Measurements from ENCODE around the gene OR2A42.
"Not testable (repeated sequence)": the region's sequence is repeated elsewhere in the genome, so short reads cannot be mapped to it uniquely, and the experiment has no call there.

The OR2A42 gene

DNA sequence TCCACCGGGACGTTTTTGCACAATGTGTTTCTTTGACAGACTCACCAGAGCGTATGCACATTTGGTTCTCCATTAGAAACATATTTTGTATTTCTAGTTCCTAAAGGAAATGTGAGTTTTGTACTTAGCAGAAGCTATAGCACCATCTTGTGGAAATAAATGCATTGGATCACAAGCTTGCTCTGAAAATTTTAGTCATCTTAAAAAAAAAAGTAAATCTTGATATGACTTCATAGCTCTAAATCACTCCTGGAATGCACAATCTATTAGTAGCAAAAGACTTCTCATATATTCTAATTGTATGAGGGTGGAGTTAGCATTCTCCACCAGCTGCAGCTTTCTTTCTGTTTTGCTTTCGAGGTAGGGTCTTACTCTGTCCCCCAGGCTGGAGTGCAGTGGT lies 20.3 kb downstream of the OR2A42 start:
- not testable (repeated sequence) for H3K4me3 ChIP-seq (replicated peaks; ENCODE audit: low read depth, low read length); H3K36me3 ChIP-seq (ENCODE audit: control insufficient read depth, insufficient read depth, low read length); DNase-seq (ENCODE audit: extremely low read depth, insufficient read length); H3K27me3 ChIP-seq (replicated peaks; ENCODE audit: control insufficient read depth, insufficient read depth, low read length)

DNA sequence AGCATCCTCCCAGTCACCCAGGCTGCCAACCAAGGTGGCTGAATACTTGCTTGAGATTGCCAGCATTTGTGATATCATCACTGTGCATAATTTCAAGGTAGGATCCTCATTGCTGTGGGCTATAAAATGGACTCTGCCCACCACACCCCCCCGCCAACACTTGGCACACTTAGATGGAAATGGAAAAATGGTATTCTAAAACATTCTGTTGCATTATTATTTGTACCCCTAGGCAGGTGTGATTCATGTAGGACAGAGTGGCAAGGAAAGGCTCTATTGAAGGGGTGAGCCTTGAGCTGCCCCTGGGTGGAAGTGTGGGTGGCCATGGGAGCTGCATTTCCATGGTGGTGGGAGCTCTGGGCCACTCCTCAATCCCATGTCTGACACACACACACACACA lies 20.8 kb downstream of the OR2A42 start:
- not testable (repeated sequence) for H3K36me3 ChIP-seq (ENCODE audit: control insufficient read depth, insufficient read depth, low read length); H3K4me3 ChIP-seq (replicated peaks; ENCODE audit: low read depth, low read length); H3K27me3 ChIP-seq (replicated peaks; ENCODE audit: control insufficient read depth, insufficient read depth, low read length); DNase-seq (ENCODE audit: extremely low read depth, insufficient read length)

DNA sequence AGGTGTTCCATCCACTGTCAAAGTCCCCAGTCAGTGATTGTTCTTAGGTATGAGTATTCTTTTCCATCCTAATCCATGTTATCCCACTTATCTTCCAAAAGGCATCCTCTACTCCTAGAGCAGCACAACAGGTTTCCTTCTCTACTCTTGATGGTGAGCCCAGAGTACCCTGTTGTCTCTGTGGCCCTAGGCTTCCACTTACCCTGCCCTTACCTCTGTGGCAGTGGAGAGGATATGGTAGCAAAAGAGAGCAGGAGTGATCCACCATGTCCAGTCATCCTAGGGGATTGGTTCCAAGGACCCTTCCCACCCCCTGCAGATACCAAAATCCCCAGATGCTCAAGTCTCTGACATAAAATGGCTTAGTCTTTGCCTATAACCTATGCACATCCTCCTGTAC lies 22.2 kb downstream of the OR2A42 start:
- H3K27me3 ChIP-seq (replicated peaks; ENCODE audit: control insufficient read depth, insufficient read depth, low read length); H3K4me3 ChIP-seq (replicated peaks; ENCODE audit: low read depth, low read length); H3K36me3 ChIP-seq (ENCODE audit: control insufficient read depth, insufficient read depth, low read length); DNase-seq (ENCODE audit: extremely low read depth, insufficient read length): not testable (repeated sequence)

DNA sequence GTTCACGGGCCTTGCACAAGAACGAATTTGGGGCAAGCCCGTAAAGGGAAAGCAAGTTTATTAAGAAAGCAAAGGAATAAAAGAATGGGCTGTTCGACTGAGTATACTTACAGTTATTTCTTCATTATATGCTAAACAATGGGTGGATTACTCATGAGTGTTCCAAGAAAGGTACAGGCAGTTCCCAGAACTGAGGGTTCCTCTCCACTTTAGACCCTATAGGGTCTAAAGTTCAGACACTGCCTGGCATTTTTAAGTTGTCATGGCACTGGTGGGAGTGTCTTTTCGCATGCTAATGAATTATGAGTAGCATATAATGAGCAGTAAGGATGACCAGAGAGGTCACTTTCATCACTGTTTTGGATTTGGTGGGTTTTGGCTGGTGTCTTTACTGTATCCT lies 34.1 kb downstream of the OR2A42 start:
- H3K27me3 ChIP-seq (replicated peaks; ENCODE audit: control insufficient read depth, insufficient read depth, low read length); DNase-seq (ENCODE audit: extremely low read depth, insufficient read length); H3K36me3 ChIP-seq (ENCODE audit: control insufficient read depth, insufficient read depth, low read length); H3K4me3 ChIP-seq (replicated peaks; ENCODE audit: low read depth, low read length): not testable (repeated sequence)

DNA sequence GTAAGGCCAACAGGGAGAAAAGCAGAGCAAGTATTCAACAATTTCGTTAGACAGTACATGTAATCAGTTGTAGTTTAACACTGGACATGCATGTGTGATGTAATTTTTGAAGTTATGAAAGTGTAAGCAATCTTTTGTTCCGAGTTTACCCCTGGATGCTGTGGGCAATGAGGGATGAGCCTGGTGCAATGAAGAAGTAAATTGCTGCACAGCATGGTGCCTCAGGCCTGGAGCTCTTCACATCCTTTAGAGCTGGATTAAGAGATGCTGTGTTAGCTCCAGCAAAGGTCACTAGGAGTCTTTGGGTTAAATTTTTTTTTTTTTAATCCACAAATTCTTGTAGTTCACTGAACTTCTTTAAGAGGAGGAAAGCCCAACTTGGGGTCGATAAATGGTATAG lies 36.3 kb downstream of the OR2A42 start:
- H3K36me3 ChIP-seq (ENCODE audit: control insufficient read depth, insufficient read depth, low read length); H3K27me3 ChIP-seq (replicated peaks; ENCODE audit: control insufficient read depth, insufficient read depth, low read length); H3K4me3 ChIP-seq (replicated peaks; ENCODE audit: low read depth, low read length); DNase-seq (ENCODE audit: extremely low read depth, insufficient read length): not testable (repeated sequence)

DNA sequence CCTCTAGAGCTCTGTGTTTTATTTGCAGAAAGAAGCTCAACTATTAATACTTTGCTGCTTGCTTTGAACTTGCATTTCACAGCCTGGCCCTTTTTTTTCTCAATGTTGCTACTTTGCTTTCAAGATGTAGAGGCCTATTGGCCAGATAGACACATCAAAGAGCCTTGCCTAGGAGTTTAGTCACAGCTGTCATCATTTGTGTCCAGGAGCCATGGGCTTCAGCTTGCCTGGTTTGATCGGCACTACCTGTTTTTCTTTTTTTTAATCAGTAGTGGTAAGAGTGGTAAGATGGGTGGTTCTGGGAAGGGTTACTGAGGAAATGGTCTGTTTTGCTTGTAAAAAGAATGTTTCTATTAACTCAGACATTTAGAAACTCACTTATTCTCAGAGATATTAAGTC lies 37.4 kb downstream of the OR2A42 start:
- H3K4me3 ChIP-seq (replicated peaks; ENCODE audit: low read depth, low read length); DNase-seq (ENCODE audit: extremely low read depth, insufficient read length); H3K27me3 ChIP-seq (replicated peaks; ENCODE audit: control insufficient read depth, insufficient read depth, low read length); H3K36me3 ChIP-seq (ENCODE audit: control insufficient read depth, insufficient read depth, low read length): not testable (repeated sequence)

DNA sequence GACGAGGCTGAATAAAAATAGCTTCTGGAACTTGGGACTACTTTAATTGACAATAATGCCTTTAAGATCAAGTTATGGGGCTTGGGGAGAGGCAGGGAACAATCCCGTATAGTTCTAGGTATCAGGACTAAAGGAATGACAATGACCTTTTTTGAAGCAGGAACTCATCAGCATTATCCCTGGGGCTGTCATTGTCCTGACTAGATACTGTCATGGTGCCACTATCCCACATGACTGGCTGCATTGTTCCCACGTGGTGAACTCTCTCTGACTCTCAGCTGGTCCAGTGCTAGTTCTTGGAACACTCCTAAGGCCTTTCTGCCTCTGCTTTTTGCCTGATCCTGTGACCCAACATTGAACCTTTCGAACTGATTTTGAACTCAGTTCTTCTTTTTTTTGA lies 40.5 kb downstream of the OR2A42 start:
- H3K36me3 ChIP-seq (ENCODE audit: control insufficient read depth, insufficient read depth, low read length); H3K4me3 ChIP-seq (replicated peaks; ENCODE audit: low read depth, low read length); H3K27me3 ChIP-seq (replicated peaks; ENCODE audit: control insufficient read depth, insufficient read depth, low read length); DNase-seq (ENCODE audit: extremely low read depth, insufficient read length): not testable (repeated sequence)

DNA sequence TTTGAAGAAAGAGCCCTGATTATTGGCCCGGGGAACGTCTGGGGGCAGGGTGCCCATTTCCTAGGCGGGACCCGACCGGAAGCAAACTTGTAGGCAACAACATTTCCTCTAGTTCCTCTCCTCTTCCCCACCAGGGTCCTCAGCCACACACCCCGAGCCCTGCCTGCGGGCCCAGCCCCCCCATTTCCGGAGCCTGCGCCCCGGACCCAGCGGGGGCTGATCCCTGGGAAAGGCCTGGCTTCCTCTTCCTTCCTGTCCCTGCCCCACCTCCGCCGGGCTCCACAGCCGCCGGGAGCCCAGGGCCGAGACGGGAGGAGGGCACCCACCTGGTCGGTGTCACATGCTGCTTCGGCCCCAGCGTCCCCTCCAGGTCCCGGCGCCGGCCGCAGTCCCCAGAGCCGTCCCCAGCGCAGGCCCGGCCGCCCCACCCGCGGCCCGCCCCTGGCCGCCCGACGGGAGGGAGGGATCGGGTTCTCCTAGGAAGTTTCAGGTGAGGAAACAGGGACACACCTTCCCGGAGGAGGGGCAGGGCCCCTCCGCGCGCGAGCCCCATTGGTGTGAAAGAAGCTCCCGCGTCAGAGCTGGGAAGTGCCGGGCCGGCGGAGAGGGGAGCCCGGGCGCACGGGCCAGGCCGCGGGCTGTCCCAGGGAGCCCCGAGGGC lies 44.1 kb downstream of the OR2A42 start, which contains the start of gene ARHGEF35:
TSS of gene ARHGEF35 (minus strand) at position 622 of the 661 bp plus-strand sequence. CDS start 7,450 bp downstream, outside the sequence.
- not testable (repeated sequence) for DNase-seq (ENCODE audit: extremely low read depth, insufficient read length); H3K27me3 ChIP-seq (replicated peaks; ENCODE audit: control insufficient read depth, insufficient read depth, low read length); H3K36me3 ChIP-seq (ENCODE audit: control insufficient read depth, insufficient read depth, low read length); H3K4me3 ChIP-seq (replicated peaks; ENCODE audit: low read depth, low read length)

DNA sequence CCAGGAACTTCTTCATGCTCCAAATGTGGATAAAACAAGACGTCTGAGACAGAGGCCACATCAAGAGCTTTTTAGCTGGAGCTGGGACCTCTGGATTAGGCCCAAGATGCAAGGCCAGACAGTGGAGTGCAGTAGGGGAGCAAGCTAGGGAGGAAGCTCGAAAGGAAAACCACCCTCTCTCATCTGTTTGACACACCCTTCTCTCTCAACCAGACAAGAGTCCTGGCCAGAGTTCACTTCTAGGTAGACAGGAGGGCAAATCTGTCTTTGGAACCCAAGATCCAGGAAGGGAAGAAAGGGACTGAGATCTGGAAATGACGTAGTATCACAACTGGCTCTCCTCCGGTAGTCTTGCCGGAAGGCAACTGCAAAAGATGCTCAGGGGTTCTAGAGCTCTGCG lies 45.0 kb downstream of the OR2A42 start:
- H3K27me3 ChIP-seq (replicated peaks; ENCODE audit: control insufficient read depth, insufficient read depth, low read length); DNase-seq (ENCODE audit: extremely low read depth, insufficient read length); H3K36me3 ChIP-seq (ENCODE audit: control insufficient read depth, insufficient read depth, low read length); H3K4me3 ChIP-seq (replicated peaks; ENCODE audit: low read depth, low read length): not testable (repeated sequence)

DNA sequence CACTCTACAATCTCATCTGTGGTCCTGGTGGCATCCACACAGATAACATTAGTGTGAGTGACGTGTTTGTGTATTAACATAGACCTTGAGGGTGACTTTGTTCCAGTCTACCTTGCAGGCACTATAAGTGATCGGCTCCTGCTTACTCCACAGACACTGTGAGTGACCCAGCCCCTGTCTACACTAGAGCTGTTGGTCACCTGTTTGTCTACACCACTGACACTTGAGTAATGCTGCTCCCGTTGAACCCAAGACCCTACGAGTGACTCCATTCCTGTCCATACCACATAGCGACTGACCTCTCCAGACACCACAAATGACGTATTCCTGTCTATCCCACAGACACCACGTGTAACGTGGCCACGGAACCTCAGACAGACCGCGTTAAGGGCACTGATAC lies 45.6 kb downstream of the OR2A42 start:
- not testable (repeated sequence) for H3K36me3 ChIP-seq (ENCODE audit: control insufficient read depth, insufficient read depth, low read length); H3K27me3 ChIP-seq (replicated peaks; ENCODE audit: control insufficient read depth, insufficient read depth, low read length); H3K4me3 ChIP-seq (replicated peaks; ENCODE audit: low read depth, low read length); DNase-seq (ENCODE audit: extremely low read depth, insufficient read length)

DNA sequence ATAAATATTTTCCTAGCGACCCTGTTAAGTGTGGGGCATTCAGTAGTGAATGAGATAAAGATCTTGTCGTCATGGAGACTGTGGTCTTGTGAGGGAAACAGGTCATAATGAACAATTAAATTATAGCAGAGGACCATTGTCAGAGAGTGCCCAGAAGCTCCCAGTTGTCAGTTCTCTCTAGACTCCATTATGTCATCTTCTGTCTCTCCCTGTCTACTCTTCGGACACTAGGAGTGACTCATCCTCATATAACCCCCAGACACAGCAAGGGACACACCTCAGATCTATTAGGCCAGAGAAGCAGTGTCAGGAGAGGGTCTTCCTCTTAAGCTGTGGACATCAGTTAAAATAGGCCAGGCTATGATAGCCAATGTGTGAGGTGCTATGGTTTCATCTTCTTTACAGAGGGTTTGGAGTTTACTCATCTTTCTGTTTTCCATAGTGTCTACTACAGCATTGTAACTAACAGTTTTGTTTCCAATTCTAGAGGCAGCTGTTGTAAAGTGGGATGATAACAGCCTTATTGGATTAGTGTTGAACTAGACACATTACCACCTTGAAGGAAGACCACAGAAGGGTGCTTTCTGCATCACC lies 50.7 kb downstream of the OR2A42 start:
- not testable (repeated sequence) for DNase-seq (ENCODE audit: extremely low read depth, insufficient read length); H3K36me3 ChIP-seq (ENCODE audit: control insufficient read depth, insufficient read depth, low read length)

DNA sequence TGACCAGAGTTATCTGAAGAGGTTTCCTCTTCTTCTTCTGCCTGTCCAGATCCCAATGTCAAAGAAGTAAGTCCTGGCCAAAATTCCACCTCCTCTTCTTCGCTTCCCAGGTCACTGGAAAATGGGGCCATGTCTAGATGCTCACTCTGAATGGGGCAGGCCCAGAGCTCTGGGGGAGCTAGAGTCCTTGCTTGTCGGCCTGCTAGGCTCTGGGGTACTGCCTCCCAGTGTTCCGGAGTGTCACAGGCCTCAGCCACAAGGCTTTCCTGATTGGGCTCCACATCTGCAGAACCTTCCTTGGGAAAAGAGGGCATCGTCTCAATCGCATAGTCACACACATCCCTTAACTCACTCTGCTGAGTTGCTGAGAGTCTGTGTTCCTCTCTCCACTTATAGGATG lies 51.6 kb downstream of the OR2A42 start:
- H3K27me3 ChIP-seq (replicated peaks; ENCODE audit: control insufficient read depth, insufficient read depth, low read length); DNase-seq (ENCODE audit: extremely low read depth, insufficient read length): not testable (repeated sequence)

More for the DNA sequence above, 50.7 kb downstream of the OR2A42 start:
- not testable (repeated sequence) for H3K27me3 ChIP-seq (replicated peaks; ENCODE audit: control insufficient read depth, insufficient read depth, low read length); H3K4me3 ChIP-seq (replicated peaks; ENCODE audit: low read depth, low read length)

DNA sequence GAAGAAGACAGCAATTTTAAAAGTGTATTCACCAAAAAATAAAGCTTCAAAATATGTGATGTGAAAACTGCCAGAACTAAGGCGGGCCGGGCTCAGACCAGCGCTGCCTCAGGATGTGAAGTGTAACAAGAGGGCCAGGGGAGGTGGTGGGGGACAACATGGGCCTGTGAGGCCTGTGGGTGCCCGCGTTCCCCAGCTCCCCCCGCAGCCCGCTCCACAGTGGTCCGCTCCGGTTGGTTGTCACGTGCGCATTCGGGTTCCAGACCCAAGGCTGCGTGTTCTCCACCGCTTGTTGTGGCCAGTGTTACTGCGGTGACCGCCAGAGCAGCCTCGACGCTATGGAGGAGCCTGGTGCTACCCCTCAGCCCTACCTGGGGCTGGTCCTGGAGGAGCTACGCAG lies 56.2 kb downstream of the OR2A42 start, which contains the start of gene CTAGE4:
TSS of gene CTAGE4 (plus strand) at position 301 of the 400 bp plus-strand sequence. CDS start at position 339, 38 bp downstream.
- H3K4me3 ChIP-seq (replicated peaks; ENCODE audit: low read depth, low read length); DNase-seq (ENCODE audit: extremely low read depth, insufficient read length); H3K27me3 ChIP-seq (replicated peaks; ENCODE audit: control insufficient read depth, insufficient read depth, low read length); H3K36me3 ChIP-seq (ENCODE audit: control insufficient read depth, insufficient read depth, low read length): not testable (repeated sequence)

More for the DNA sequence above, 51.6 kb downstream of the OR2A42 start:
- not testable (repeated sequence) for H3K36me3 ChIP-seq (ENCODE audit: control insufficient read depth, insufficient read depth, low read length); H3K4me3 ChIP-seq (replicated peaks; ENCODE audit: low read depth, low read length)

DNA sequence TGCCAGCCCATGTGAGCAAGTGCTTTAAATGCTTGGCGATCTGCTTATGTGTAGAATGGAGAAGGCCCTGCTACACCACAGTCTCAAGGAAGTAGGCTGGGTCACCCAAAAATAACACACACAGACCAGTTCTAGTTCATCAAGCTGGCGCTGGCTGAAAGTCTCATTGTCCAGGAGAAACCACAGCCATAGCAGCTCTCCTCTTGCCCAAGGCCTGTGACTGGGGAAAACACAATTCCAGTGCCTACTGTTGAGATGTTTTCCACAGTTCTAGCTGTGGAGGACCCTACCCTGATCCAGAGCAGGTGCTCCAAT lies 60.3 kb downstream of the OR2A42 start:
- not testable (repeated sequence) for DNase-seq (ENCODE audit: extremely low read depth, insufficient read length); H3K4me3 ChIP-seq (replicated peaks; ENCODE audit: low read depth, low read length); H3K36me3 ChIP-seq (ENCODE audit: control insufficient read depth, insufficient read depth, low read length); H3K27me3 ChIP-seq (replicated peaks; ENCODE audit: control insufficient read depth, insufficient read depth, low read length)
